NCI-H446 (cell line): ENCODE measurements around the gene GRIN2A.

Experiments used
- DNase-seq, 2 experiments: peaks; one replicate each; lab custom pipeline; 2025; lab: John Stamatoyannopoulos, UW

Gene GRIN2A

DNA sequence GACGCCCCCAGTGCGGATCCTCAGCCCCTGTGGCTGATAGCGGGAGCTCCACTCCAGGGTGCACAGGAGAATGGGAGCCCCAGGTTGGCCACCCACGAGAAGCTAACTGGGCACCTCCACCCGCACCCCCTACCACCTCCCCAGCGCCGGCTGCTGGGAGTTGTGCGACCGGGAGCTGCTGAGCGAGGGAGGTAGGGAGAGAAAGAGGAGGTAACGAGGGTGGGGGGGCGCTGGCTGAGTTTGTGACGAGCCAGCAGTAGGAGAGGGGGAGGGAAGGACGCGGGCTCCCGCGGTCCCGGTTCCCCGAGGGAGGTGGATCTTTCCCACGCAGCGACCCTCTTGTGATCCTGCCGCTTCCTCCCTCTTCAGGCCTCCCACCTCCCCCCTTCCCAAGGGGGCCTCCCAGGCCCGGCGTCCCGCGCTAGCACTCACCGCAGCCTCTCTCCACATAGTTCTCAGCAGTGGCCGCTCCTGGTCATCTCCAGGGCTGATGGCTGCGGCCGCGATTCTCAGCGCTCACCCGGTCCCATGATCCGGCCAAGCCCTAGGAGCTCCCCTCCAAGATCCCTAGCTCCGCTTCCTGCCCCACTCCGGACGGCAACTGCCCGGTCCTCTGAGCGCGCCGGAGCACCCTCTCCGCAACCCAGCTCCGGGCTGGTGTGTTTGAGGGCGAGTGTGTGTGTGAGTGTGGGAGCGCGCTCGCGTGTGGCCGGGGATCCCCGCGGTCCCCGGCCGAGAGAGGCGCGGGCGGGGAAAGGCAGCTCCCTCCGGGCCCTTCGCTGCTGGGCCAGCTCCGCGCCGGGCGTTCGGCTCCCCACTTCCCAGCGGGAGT lies at the start of gene GRIN2A:
Gene GRIN2A, minus strand, starts transcription at position 207 of the 832 bp plus-strand sequence. CDS start 2,017 bp downstream, outside the sequence.
- DNase-seq = no peak

DNA sequence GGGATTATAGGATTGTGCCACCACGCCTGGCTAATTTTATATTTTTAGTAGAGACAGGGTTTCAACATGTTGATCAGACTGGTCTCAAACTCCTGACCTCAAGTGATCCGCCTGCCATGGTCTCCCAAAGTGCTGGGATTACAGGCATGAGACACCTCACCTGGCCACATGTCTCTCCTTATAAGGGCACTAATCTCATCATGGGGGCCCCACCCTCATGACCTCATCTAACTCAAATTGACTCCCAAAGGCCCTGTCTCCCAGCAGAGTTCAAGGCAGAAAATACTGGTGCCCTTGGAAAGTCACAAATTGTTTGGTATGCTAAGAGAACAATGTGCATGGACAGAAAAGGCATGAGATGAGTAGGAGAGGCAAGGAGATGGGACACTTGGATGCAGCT lies 49.3 kb upstream of the GRIN2A start:
- DNase-seq = no peak

DNA sequence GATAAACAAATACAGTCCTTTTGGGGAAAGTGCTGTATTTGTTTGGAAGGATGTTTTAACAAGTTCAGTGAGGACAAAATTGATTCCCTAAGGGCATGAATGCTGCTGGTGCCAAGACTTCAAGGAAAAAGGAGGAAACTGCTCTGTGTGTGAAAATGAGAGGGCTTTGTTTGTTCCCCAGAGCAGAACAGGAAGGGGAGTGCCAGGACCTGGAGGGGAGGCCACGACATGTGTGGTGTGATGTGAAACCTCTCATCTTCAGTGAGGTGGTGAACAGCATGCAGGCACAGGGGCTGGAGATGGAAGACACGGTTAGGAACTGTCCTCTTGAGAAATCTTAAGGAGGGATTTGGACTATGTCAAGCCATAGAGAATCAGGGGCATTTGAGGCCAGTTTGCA lies 46.6 kb upstream of the GRIN2A start:
- DNase-seq = no peak

DNA sequence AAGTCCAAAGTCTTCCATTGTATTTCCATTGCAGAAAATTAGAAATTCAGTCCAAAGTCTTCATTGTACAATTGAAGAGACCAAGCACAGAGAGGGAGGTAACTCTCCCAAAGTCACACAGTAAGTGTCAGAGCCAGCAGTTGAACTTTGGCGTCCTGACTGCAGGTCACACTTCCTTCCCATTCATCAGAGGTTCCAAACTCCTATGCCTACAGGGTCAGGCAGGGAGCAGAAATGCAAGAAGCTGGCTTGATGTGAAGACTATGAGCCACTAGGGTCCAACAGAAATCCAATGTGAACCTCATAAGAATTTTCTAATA lies 44.7 kb upstream of the GRIN2A start:
- no peak for DNase-seq

DNA sequence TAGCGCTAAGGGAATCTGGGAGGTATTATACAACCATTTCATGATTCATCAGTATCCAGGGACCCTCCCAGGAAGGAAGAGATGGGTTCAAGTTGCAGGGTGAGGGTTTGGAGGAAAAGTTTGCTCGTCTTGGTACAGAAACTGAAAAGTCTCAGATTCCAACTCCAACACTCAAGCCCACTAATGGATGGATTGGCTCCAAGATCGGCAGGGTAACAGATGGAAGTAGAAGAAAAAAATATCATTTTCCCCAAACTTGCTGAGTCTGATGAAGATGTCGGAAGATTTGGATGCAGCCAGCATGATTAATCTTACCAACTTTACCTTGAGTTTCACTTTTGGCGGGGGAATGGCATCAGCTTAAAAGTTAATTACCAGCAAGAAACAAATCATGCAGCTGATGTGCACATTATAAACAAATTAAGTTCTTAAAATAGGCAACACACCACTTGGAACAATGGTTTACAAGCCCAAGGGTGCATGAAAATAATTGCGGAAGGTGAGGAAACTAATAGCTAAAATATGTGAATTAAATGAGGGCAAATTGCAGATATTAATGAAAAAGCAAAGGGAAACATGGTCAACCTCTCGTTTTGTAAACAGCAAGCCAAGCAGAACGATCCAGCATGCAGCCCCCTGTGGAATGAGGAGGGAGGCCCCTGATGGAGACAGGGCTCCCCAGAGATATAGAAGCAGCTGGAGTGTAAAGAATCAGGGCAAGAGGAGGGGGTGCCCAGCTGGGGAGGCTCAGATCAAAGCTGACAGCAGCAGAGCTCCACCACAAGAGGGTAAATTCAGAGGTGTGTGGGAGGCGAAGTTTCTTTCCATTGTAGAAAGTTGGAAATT lies 44.1 kb upstream of the GRIN2A start:
- no peak for DNase-seq

DNA sequence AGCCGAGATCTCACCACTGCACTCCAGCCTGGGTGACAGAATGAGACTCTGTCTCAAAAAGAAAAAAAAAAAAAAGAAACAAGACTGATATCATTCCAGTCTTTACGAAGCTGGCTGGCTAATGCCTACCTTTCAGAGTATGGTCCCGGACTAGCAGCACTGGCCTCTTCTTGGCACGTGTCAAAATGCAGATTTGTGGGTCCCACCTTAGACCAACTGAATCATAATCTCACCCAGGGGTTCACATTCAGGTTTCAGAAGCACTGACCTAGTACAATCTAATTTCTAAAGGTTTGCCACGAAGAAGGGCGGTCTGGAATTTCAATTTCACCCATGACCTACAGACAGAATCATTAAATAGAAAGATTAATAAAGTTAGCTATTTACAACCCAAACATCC lies 43.4 kb upstream of the GRIN2A start:
- no peak for DNase-seq

DNA sequence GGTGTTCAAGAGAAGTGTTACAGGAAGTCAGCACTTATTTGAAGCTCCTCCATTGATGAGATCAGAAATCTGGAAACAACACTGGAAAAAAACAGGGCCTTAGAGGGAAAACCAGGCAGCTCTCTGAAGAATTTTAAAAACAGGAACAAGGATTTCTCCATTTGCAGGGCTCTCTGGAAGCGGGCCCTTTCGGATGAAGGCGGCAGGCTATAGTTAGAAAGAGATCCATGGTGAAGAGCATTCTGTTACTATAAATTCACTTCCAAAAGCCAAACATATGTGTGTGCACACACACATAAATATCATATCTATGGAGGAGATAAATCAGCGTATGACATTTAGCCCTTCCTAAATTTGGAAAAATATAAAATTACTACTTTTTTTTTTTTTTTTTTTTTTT lies 42.6 kb upstream of the GRIN2A start:
- no peak for DNase-seq

DNA sequence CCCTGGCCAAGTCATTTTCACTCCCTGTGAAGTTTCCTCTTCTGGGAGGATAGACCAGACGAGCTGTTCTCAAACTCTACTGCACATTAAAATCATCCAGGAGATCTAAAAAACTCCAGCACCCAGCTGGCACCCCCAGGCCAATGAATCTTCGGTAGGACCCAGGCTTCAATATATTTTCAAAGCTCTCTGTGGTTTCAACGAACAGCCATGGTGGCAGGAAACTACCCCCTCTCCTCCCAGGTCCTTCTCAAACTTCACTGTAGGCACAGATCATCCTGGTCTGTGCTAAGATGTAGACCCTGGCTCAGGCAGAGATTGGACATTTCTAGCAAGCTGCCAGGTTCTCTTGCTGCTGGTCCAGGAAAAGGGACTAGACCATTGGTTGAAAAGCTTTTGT lies 38.7 kb upstream of the GRIN2A start:
- DNase-seq = no peak

DNA sequence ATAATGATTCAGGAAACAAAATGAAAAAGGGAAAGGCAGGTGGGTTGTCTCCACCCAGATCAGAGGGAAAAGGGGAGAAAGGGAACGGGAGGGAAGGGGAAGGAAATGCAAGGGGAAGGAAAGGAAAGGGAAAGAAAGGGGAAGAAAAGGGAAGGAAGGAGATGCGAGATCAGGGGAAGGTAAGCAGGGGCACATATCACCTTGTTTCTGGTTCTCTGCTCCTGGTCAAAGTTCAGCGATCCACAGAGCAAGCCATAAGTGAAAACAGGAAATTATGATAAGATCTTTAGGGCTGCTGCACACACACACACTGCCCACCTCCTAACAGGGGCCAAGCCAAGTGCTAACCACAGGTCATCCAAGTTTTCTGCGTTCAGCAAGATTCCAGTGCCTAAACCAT lies 37.5 kb upstream of the GRIN2A start:
- DNase-seq = no peak

DNA sequence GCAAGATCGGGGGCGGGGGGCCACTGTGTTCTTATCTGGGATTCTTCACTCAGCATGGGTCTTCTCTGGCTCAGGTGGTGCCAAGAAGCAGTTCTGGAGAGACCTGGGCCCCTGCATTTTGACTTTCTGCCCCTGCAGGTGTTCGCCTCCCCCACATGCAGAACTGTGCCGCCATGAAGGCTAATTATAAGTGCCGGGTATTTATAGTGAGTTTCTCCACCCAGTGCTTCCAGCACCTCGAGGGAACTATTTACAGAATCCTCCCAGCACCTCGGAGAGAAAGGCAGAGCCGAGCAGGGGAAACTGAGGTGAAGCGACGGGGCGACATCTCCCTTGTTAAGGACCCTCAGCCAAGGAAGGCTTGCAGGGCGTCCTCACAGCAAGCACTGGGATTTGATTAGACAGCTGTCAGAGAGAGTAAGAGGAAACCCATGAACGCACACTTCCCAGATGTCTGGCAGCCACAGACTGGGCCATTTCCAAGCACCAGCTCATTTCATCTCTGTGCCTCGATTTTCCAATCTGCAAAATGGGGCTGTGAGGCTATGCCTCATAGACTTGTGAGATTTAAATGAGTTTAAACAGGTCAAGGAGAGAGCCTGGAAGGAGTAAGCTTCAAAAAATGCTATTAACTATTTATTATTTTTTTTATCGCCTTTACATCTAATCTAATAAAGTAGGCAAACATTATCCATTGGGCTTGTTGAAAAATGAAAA lies 36.4 kb upstream of the GRIN2A start:
- no peak for DNase-seq

DNA sequence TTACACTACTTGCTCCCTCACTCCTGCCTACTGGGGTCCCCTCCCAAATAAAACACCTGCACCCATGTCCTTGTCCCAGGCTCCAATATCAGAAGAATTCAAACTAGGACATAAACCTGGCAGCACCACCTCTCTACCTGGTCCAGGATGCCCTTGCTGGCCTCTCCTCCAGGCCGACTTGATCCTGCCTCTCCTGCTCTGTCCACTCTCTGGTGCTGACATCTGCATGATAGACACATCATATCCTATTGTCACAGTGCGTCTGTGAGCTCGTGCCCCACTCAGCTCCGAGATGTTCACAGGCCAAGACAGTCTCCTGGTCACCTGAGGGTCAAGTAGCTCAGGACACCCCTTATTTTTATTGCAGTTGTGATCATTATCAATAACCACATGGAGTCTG lies 31.5 kb upstream of the GRIN2A start:
- no peak for DNase-seq

DNA sequence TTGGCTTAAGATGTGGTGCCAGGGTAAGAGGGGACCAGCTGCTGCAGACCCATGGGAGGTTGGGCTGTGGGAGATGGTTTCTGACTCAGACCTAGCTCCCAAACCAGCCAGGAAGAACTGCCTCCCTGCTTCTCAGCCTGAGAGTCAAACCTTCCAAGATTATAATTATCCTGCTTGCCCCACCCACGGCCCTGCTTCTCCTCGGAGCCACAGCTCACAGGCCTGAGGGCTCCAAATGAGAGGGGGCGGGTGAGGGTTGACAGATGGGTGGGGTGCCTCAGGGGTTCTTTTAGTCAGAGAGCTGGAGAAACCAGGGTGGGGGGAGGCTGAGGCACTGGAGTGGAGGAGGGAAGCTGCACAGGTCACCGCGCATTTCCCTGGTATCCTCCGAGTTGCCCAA lies 28.7 kb upstream of the GRIN2A start:
- DNase-seq = no peak

DNA sequence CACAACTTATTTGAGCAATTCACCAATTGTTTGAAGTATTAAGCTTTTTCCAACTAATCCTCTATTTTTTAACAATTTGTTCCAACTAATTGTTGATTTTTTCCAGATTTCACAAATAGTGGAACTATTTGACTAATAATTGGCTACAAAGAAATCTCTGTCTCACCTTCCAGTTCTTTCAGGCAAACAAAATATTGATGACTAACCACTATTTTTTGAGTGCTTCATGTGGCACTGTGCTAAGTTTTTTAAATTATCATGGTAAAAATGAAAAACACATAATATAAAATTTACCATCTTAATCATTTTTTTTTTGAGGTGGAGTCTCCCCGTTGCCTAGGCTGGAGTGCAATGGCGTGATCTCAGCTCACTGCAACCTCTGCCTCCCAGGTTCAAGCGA lies 24.6 kb upstream of the GRIN2A start:
- no peak for DNase-seq

DNA sequence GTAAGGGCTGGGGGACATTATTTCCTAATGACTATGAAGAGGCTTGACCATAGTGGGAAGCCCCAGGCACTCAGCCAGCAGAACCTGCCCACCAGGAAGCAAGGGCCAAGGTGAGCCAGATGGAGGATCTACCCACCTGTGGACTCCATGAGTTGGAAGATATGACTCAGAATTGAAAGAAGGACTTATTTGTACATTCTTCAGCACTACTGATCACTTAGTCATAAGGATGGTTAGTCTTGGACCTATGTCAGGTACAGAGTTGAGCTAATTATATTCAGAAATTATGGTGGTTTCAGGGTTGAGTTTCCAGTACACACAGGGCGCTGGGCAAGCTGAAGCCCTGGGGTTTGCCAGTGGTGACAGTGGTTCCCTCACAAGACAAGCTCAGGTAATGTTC lies 24.0 kb upstream of the GRIN2A start:
- no peak for DNase-seq

DNA sequence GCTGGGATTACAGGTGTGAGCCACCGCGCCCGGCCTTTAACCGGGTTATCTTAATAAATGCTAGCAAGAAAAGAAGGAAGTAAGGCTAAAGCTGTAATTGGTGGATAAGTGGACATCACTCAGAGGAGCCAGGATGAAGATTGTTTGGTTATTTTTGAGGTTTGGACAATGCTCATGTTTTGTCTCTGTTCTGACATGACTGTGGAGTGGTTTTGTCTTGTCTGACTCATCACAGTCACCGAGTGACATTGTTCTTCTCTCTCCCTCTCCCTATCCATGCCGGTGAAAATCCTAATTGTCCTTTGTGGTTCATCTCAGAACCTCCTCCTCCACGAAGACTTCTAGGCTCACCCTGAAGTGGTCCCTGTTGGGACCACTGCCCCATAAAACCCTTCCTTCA lies 23.5 kb upstream of the GRIN2A start:
- DNase-seq = no peak

DNA sequence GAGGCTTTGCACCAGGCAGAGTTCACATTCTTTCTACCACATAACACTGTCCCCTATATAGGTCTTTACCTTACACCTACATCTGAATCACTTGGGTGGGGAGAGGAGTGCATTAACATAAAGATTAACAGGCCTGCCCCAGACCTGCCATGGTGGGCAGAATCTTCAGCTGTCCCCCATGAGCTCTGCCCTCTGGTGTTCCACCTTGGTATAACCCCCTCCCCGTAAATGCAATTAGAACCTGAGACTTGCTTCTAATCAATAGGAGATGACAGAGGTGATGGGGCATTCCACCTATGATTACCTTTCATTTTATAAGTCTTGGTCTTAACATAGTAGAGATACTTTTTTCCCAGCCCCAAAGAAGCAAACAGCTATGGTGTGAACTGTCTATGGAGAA lies 20.4 kb upstream of the GRIN2A start:
- no peak for DNase-seq

DNA sequence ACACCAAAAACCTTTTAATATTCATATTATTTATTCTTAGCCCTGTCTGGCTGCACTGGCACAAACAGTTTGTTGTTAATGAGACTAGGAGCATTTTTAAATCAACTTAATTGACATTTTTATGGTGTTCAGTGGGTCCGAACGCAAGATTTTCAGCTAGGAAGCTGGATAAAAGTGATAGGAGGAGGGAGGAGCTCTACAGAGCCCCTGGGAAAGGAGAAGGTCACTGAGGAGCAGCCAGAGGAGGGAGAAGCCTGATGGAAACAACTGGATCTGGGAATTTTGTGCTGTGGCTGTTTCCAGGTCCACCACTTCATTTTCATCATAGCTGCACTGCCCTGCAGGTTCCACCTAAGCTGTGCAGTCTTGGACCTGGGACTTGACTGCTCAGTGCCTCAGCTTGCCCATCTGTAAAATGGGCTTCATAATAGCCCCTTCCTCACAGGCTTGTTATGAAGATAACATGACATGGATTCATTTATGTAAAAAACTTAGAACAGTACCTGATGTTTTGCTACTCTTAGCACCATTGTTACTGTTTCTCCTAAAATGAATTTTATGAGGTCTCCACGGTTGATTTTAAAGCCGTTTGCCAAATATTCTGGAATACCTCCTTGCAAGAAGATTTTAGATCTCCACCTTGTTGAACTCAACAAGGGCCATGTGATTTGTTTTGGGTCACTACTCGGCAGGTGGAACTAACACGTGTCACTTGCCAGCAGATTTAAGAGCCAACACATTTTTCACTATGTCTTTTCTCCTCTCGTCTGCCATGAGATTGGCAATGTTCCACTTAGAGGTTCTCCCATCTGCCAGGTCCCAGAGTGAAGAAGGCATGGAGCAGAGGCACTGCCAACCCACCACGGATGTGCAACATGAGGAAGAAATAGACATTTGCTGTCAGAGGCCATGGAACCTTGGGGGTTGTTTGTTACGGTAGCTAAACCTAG lies 18.7 kb upstream of the GRIN2A start:
- DNase-seq = no peak

DNA sequence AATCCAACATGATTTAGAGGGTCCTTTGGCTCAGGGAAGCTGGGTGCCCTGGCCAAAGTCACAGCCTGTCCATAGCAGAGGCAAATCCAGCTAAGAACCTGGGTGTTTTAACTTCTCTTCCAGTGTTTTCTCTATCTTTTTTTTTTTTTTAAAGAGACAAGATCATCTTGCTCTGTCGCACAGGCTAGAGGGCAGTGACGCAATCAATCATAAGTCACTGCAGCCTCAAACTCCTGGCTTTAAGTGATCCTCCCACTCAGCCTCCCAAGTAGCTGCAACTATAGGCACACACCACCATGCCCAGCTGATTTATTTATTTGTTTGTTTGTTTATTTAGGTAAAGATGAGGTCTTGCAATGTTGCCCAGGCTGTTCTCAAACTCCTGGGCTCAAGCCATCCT lies 14.8 kb upstream of the GRIN2A start:
- no peak for DNase-seq

DNA sequence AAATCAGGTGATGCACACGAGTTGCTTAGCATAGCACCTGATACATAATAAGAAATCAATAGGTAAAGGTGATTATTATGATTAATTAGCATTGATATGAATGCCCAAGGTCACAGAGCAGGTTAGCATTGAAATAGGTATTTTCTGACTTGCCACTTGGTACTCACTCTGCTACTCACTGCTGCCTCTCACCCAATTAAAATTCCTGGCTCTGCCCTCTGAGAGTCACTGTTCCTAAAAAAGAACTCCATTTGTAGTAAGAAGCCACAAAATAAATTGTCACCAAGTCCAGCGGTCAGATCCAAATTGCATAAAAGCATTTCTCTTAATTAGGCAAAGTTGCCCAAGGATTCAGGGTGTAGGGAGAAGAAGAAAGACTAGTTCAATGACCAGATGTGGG lies 8.9 kb upstream of the GRIN2A start:
- no peak for DNase-seq

DNA sequence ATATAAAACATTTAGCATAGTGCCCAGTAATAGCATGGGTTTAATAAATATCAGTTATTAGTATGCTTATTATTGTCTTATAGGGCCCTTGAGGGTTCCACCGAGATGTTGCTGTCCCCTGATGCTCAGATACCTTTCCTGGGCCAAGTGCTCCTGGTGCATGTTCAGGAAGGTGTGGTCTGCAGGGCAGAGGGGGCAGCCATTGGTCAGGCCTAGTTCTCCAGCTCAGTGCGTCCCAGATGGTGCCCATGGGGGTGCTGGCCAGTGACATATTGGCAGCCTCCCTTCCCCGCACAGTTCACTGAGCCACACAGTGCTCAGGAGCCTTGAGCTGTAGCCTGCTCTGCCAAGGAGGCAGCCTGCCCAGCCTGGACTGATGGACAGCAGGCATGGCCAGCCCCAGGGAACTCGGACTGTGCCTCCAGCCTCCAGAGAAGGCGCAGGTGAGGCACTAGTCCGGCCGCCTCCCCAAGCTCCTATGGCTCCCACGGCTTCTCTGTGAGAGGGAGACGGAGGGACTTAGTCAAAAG lies 7.7 kb upstream of the GRIN2A start:
- no peak for DNase-seq

DNA sequence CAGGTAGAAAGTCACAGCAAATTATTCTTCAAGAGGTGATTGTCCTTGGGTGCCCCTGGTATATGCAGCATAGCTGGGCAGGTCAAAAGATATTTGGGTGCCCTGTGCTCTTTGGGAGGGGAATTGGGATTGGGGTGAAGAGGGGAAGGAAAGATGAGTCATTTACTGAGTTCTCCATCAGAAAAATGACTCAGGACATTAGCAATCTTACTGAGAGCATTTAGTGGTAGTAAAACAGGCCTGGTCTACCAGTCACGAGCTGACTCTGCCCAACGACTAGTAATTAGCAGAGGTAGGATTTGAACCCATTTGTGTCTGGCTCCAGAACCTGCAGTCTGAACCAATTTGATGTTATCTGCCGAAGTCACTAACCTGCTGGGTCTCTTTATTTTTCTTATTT lies 6.0 kb upstream of the GRIN2A start:
- DNase-seq = no peak
